NK-92 treated with Interleukin-12 subunit alpha and Interleukin-12 subunit beta, amount 100 ng/mL, for 24 hours (cell line): Measurements from ENCODE around the gene STXBP6.

Experiments
- DNase-seq: peaks from one replicate; lab custom pipeline; 2025; lab: John Stamatoyannopoulos, UW

Gene STXBP6

DNA sequence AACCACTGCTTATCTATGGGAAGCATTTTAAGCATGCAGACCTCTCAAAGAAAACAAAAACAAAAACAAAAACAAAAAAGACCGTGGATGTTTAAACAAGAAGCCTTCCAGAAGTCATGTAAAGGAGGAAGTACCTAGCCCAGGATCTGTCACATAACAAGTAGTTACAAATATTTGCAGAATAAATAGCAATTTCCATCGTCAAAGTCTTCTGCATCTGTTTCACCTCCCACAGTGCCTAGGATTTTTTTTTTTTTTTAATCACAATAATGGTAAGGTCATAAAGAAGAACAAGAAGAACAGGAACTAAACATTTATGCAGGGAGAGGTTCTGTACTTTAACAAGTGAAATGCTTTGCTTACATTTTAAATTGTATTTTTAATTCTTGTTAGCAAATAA lies 2.4 kb upstream of the STXBP6 start:
- no peak for DNase-seq

GRCh38 chr14:25050269-25051150 lies 563 bp upstream of the STXBP6 start:
- DNase-seq = no peak

DNA sequence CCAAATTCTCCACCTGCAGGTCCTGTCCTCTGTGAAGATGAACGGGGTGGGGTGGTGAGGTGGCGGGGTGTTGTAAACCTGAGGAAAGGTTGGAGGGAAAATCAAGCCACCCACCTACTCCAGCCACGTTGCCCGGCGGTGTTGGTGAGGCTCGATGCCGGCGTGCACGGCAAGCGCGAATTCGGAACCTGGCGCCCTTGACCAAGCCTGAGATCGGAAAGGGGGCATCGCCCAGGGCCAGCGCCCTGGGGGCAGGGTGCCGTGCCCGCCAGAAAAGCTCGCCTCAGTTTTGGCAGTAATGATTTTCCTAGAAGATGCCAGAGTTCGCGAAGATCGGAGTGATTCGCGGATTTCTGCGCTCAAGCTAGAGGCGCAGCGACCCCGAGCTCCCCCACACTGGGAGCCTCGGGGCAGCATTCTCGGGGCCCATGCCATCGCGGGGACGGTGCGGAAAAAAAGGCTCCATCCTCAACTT lies 817 bp downstream of the STXBP6 start:
- no peak for DNase-seq

DNA sequence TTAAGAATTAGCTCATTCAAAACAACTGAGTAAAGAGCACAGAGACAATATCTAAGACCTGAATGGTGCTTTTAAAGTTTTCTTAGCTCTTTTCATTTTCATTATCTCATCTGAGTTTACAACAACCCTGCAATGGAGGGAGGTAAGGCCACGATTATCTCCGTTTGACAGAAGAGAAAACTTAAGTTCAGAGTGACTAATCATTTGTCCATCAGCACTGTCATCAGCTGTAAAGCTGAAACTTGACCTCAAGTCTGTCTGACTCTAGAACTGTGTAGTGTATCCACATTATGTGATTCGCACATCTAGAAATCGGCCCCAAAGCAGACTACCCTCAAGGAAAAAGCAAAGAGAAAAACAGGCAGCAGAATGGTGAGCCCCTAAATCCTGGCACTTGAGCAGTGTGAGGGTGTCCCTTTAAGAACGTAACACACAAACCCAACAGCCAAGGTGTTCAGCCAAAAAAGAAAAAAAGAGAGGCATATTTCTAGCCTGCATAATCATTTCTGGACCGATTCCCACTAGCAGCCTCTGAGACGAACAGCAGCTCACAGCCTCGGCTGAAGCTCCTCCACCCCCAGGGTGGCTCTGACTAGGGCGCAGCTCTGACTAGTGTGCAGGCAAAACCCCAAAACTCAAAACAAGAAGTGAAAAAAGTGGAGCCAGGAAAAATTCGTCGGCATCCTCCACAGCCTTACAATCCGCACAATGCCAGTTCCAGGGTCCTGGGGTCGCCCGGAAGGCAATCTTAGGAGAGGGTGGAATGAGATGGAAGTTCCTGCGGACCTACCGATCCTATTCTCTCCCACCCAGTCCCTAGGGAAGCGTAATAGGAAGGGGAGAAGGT lies 1.6 kb downstream of the STXBP6 start:
- DNase-seq = no peak

DNA sequence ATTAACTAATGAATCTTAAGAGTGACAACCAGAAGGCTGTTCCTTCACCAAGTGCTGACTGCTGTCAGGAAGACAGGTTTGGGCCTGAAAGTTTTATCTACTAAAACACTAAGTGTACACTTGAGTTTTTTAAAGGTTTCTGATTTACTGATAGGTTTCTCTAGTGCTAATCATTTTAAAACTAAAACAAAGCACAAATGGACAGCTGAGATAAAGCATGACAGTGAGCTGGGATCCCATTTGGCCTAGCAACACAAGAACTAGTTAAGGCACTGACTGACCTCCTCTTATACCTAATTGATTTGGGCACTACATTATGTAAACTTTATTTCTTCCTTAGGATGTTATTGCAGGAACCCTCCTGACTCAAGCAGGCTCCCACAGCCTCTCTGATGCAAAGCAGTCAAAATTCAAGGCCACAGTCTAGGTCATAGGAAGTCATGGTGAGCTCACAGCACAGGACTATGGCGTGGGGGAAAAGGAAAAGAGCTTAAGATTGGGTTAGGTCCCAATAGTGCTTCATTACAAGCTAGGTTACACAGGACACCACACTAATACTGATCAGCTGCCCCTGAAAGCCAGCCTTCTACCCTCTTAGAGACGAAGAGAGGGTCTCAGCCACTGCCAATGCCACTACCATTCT lies 3.5 kb downstream of the STXBP6 start:
- DNase-seq = no peak

DNA sequence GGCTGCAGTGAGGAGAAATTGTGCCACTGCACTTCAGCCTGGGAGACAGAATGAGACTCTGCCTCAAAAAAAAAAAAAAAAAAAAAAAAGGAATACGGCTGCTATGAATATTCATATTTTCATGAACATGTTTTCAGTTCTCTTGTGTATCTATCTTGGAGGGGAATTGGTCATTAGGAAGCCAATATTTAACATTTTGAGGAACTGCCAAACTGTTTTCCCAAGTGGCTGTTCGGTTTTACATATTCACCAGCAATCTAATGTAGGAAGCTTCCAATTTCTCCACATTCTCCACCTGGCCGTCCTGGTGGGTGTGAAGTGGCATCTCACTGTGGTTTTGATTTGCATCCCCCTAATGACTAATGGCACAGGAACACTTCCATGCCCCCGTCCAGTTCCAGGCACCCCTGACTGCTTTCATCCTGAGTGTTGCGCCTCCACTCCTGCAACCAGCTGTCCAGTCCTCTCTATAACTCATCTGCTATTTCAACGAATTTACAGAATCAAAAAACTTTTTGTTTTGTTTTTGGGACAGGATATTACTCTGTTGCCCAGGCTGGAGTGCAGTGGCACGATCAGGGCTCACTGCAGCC lies 5.7 kb downstream of the STXBP6 start:
- no peak for DNase-seq

DNA sequence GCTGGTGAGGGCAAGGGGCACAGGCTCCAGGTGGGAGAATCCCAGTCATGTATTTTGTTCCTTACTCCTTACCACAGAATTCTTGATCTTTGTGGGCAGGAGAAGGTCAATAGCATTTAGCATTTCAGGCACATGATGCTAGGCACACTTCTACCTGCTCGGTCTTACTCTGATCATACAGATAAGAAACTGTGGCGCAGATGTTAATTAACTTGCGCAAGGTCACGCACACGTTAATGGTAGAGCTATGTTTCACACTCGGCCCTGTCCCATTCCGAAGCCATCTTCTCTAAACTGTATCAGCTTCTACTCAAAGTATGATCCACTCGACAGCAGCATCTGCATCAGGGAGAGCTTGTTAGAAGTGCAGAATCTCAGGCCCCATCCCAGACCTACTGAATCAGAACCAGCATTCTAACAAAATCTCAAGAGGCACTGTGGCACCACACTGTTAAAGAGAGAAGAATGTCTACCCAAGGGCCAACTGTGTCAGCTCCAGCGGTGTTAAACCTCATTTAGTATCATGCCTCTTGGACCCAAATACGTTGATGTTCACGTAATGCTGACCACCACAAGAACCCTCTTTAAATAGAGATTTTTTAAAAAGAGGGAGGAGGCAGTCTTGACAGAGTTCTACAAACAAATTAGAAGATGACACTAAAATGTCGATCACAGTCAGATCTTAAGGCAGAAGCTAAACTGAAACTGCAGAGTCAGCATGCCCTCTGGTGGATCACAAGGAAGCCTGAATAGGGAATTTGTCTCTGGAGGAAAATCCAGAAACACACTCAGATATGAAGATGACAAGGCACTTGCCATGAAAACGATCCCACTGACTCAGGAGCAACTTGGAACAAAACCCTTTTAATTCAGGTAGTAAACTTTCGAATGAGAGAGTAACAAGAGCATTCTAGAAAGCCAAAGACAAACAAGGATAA lies 7.3 kb downstream of the STXBP6 start:
- no peak for DNase-seq

DNA sequence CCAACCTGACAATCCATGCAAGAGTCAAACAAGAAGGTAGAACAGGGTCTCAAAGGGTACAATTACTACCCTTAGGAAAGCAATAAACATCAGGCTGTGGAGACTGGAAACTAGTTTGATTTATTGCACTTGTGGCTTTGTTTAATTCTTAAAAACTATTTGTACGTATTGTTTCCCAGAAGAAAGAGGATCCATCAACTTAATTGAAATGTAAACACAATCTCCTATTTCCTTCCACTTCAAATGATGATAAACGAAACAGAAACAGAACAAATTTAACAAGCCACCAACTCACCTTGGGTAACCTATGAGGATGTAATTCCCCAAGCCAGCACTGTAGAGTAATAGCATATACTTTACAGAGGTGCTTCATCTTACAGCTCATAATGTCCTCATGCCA lies 8.0 kb downstream of the STXBP6 start:
- no peak for DNase-seq

GRCh38 chr14:25041484-25041883 lies 8.5 kb downstream of the STXBP6 start:
- no peak for DNase-seq

- no peak for DNase-seq
These were observed 10.0 kb downstream of the STXBP6 start for GRCh38 chr14:25039933-25040332.

GRCh38 chr14:25038044-25038668 lies 11.8 kb downstream of the STXBP6 start:
- no peak for DNase-seq

DNA sequence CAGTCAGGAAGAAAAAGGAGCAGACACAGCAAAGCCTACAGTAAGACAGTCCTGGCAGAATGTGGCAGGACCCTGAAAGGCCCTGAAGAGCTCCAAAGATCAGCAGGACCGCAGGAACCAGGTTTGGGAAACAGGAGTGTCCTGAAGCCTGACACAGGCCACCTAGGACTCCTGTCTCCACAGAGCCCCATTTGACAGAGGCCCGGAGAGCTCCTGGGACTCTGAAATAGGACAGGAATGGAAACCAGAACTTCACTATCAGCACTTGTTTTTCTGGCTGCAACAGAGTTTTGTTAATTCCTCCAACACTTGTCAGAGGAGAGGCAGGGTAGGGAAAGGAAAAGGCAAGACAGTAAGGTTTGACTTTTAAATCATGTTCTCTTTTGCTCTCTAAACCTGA lies 12.9 kb downstream of the STXBP6 start:
- no peak for DNase-seq

DNA sequence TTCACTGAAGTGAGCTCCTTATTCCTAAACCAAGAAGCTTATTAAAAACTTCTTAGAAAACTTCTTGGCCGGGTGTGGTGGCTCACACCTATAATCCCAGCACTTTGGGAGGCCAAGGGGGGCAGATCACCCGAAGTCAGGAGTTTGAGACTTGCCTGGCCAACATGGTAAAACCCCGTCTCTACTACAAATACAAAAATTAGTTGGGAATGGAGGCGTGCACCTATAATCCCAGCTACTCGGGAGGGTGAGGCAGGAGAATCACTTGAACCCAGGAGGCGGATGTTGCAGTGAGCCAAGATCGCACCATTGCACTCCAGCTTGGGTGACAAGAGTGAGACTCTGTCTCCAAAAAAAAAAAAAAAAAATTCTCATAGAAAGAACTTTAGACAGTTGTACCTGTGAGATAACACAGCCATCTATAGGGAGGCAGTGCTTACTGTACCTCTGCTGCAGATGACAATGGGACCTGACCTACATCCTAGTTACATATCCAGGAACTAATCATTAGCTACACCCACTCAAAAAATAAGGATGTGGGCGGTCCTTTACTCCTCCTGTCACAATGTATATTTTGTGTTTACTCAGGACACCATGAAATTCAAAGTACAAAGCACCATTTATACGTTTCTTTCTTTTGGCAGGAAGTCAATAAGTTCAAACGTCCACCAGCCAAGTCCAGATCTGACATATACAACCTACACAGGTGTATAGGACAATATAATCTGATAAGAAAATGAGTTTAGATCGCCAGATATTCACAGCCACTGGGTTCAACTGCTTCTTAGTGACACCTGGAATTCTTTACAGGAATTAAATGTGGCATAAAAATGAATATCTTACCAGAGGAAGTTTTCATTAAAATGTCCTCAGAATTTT lies 14.9 kb downstream of the STXBP6 start:
- DNase-seq = no peak

GRCh38 chr14:25033358-25033757 lies 16.6 kb downstream of the STXBP6 start:
- DNase-seq = no peak

DNA sequence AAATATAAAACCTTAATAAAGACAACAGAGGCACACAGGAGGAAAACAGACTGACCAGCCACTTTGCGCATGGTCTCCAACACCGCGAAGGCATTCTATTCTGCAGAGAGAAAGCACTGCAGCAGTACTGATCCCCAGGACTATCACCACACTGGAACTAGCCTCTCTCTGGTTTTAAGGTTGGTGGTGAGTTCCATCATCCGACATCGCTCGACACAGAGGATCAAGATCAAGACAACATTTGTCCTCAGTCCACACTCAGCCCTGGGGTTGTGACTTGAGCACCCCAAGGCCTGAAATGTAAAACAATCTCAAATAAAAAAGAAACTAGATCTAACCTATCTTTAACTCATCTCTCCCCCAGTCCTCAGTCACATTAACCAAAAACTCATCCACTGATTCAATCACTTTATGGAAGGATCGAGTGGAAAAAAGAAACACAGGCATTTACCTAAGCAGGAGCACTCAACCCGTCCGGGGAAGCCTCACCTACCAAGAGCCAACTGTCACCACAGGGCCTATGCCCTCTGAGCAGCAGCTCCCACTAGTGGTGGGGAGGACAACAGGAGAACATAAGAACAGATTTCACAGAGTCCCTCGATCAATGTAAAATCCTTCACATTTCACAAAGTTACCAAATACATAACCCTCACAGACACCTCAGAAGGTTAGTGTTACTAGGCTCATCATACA lies 17.7 kb downstream of the STXBP6 start:
- no peak for DNase-seq

DNA sequence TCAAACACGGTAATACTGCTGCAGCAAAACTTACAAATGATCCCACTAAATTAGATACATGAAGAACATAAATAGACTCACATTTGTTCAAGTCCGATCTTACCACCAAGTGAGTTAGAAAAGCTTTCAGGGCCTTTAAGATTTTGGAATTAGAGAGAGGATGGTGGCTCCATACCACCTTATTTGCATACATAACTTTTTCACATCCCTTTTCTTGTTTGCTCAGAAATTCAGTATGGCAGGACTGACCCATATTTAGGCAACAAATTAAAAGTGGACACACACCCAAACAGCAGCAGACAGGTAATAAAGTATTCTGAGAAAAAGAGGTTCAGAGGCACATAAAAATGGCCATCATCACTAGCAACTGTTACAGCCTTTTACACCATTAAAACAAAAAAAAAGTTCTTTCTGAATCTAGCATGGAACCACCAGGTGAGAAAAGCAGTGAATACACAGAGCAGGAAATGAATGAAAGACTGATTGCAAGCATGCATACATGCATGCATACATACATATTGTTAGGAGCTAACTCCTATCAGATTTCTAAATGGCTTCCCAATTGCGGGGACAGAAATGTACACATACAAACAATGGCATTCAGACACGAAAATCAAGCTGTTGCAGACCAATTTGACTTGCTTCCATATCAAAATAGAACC lies 23.3 kb downstream of the STXBP6 start:
- DNase-seq = no peak

GRCh38 chr14:25019892-25020291 lies 30.1 kb downstream of the STXBP6 start:
- no peak for DNase-seq

DNA sequence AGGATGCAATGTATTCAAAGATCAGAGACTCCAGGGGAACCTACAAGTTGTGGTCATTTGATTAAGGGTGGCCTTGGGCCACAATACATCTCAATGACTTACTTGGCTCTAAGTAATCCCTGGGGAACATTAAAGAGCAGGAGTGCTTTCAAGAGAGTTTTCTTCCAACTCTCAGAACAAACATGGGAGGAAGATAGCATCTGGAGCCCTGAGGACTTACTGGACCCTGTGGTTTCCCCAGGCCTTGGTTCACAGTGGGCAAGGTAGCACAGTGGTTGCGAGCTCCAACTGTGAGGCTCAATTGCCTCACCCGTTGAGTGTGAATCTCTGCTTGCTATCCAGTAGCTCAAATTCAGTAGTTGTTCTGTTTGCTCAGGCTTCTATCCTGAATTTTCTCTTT lies 32.4 kb downstream of the STXBP6 start:
- no peak for DNase-seq
